Measurements from ENCODE around the gene KLHL6. TPM values are rescaled to one million over a fixed set of nuclear protein-coding genes. Genes with fewer than 3 reads are reported as not detected.
"Not testable (repeated sequence)": the region's sequence is repeated elsewhere in the genome, so short reads cannot be mapped to it uniquely, and the experiment has no call there.

Gene KLHL6
- total RNA-seq, 1 experiment from 2014 or later = 0.11 TPM

GRCh38 chr3:183514021-183514420 is 41.5 kb downstream of the KLHL6 start:
- no peak for ATAC-seq
- H3K27me3 Mint-ChIP-seq (ENCODE audit: low read depth) = peaks cover 15% of the 10 kb centered on the region

GRCh38 chr3:183513046-183513706 is 42.3 kb downstream of the KLHL6 start:
- Mint-ChIP-seq H3K27me3 (ENCODE audit: low read depth) (peaks cover 14% of the 10 kb centered on the region), H3K4me3 (no peak overlapping the region), H3K27ac (no peak overlapping the region), H3K4me1 (peaks cover 5% of the 10 kb centered on the region), H3K9me3 (no peaks in the 10 kb centered on the region), H3K36me3 (no peaks in the 10 kb centered on the region)
- no peak for TF ChIP-seq ETV6 (CRISPR knock-in tag; IDR thresholded peaks at IDR 0.05)
- ATAC-seq (no peak), DNase-seq (ENCODE audit: low spot score) (no peak)
- ChIA-PET POLR2A (no interaction called here), CTCF (interaction anchor here (1.0 kb wide), 1 partner anchor 254 kb away, joined by 3 read pairs; no protein-coding TSS in a partner anchor)

More at GRCh38 chr3:183514021-183514420, 41.5 kb downstream of the KLHL6 start:
- POLR2A ChIA-PET = no interaction called here
- Mint-ChIP-seq H3K9me3 (no peaks in the 10 kb centered on the region), H3K4me1 (peaks cover 13% of the 10 kb centered on the region), H3K4me3 (no peak overlapping the region), H3K36me3 (no peaks in the 10 kb centered on the region), H3K27ac (no peak overlapping the region)
- CTCF ChIA-PET = interaction anchor here (0.5 to 2.3 kb wide), 3 partner anchors 11 to 133 kb away, joined by 3 to 13 read pairs (median 4); no protein-coding TSS in a partner anchor
- no peak for TF ChIP-seq NR2C2 (CRISPR knock-in tag; IDR thresholded peaks at IDR 0.05)
- no peak for TF ChIP-seq ATF1 (CRISPR knock-in tag; IDR thresholded peaks at IDR 0.05)
- no peak for TF ChIP-seq FOXJ3 (CRISPR knock-in tag; IDR thresholded peaks at IDR 0.05; ENCODE audit: borderline replicate concordance)
- TF ChIP-seq ZSCAN18 (CRISPR knock-in tag; IDR thresholded peaks at IDR 0.05) = no peak
- TF ChIP-seq KAT7 (CRISPR knock-in tag; IDR thresholded peaks at IDR 0.05; ENCODE audit: borderline replicate concordance) = no peak
- no peak for TF ChIP-seq SMAD3 (CRISPR knock-in tag; IDR thresholded peaks at IDR 0.05; ENCODE audit: borderline replicate concordance)
- no peak for TF ChIP-seq JAZF1 (CRISPR knock-in tag; IDR thresholded peaks at IDR 0.05)
- no peak for TF ChIP-seq FOXP1 (CRISPR knock-in tag; IDR thresholded peaks at IDR 0.05; ENCODE audit: borderline replicate concordance)
- no peak for TF ChIP-seq USF1 (CRISPR knock-in tag; IDR thresholded peaks at IDR 0.05)
- no peak for TF ChIP-seq ATF3 (CRISPR knock-in tag; conservative IDR thresholded peaks at IDR 0.05)
- TF ChIP-seq MAX (CRISPR knock-in tag; IDR thresholded peaks at IDR 0.05) = no peak
- no peak for DNase-seq (ENCODE audit: low spot score)

GRCh38 chr3:183511286-183512131 is 44.0 kb downstream of the KLHL6 start:
- DNase-seq (ENCODE audit: low spot score); H3K27ac Mint-ChIP-seq; H3K4me1 Mint-ChIP-seq; ATAC-seq; H3K9me3 Mint-ChIP-seq; H3K27me3 Mint-ChIP-seq (ENCODE audit: low read depth); POLR2A ChIA-PET; H3K36me3 Mint-ChIP-seq; CTCF ChIA-PET; H3K4me3 Mint-ChIP-seq: not testable (repeated sequence)

- no peak overlapping the region for H3K4me3 Mint-ChIP-seq
- peaks cover 1% of the 10 kb centered on the region; the same call in 1 of the 2 replicates for H3K27me3 Mint-ChIP-seq (ENCODE audit: low read depth)
- ChIA-PET POLR2A (no interaction called here), CTCF (interaction anchor here (0.6 to 0.9 kb wide), 2 partner anchors 50 to 83 kb away, joined by 3 read pairs; no protein-coding TSS in a partner anchor)
- H3K9me3 Mint-ChIP-seq = 0 out of 2 replicates have a peak, but pooled peaks cover 4% of the 10 kb centered on the region
- ATAC-seq (no peak), DNase-seq (ENCODE audit: low spot score) (no peak)
- no peak overlapping the region for H3K27ac Mint-ChIP-seq
- H3K36me3 Mint-ChIP-seq = no peaks in the 10 kb centered on the region
- H3K4me1 Mint-ChIP-seq = no peaks in the 10 kb centered on the region
- TF ChIP-seq RORB (CRISPR knock-in tag; IDR thresholded peaks at IDR 0.05) (no peak), ZNF232 (CRISPR knock-in tag; IDR thresholded peaks at IDR 0.05) (no peak), MYBL2 (CRISPR knock-in tag; IDR thresholded peaks at IDR 0.05) (no peak), CBFB (CRISPR knock-in tag; IDR thresholded peaks at IDR 0.05; ENCODE audit: low read depth) (no peak), JUN (CRISPR knock-in tag; IDR thresholded peaks at IDR 0.05) (no peak), CREB1 (CRISPR knock-in tag; IDR thresholded peaks at IDR 0.05) (no peak), ELF4 (CRISPR knock-in tag; IDR thresholded peaks at IDR 0.05; ENCODE audit: low read depth) (no peak), NFYB (CRISPR knock-in tag; conservative IDR thresholded peaks at IDR 0.05; ENCODE audit: low read depth) (no peak), AR (CRISPR knock-in tag; IDR thresholded peaks at IDR 0.05) (no peak), FOXK1 (CRISPR knock-in tag; IDR thresholded peaks at IDR 0.05) (no peak), ETV6 (CRISPR knock-in tag; IDR thresholded peaks at IDR 0.05) (no peak), CREM (CRISPR knock-in tag; IDR thresholded peaks at IDR 0.05) (no peak), FOXP1 (CRISPR knock-in tag; IDR thresholded peaks at IDR 0.05; ENCODE audit: borderline replicate concordance) (no peak)
Measured at GRCh38 chr3:183508821-183509220, 46.7 kb downstream of the KLHL6 start.
